K562 (cell line): ENCODE data around the gene RTBDN. TPM values are rescaled to one million over a fixed set of nuclear protein-coding genes. Genes with fewer than 3 reads are reported as not detected.
A peak's percentile ranks its signal among the peaks of the same experiment; 100 is the strongest.

Experiments used
- CBFB ChIP-seq: sonication (generic); formaldehyde crosslinking; IDR thresholded peaks from 2 replicates; pipeline ENCODE4 v1.4.0; 2020; ENCODE audit warnings: mild to moderate bottlenecking, missing genetic modification reagents
- EP400 ChIP-seq: fragments of 450-650 bp; IDR thresholded peaks from 2 replicates; pipeline ENCODE4 v1.6.1; 2017; ENCODE audit warnings: antibody characterized with exemption, mild to moderate bottlenecking, moderate library complexity
- HDAC1 ChIP-seq, 2 experiments: fragments of 450-650 bp; IDR thresholded peaks; 2 replicates each; pipeline ENCODE4 v1.6.1; 2016 to 2017; ENCODE audit warnings: inconsistent platforms in 1 of 2, mild to moderate bottlenecking in 1 of 2, moderate library complexity in 1 of 2
- MYC ChIP-seq, 2 experiments: fragments of 250-450 bp in 1 of 2; sonication (Bioruptor Pico) in 1 of 2; IDR thresholded peaks; 2 replicates each; pipeline versions ENCODE4 v1.5.1 to v1.6.1; 2012 to 2021; ENCODE audit warnings: low read depth in 2 of 2, borderline replicate concordance in 1 of 2, improper control_type of control experiment in 1 of 2, low read length in 1 of 2, mild to moderate bottlenecking in 1 of 2, moderate library complexity in 1 of 2
- SIN3B ChIP-seq: fragments of 450-650 bp; IDR thresholded peaks from 2 replicates; pipeline ENCODE4 v1.6.1; 2017; ENCODE audit warnings: low read depth, mild to moderate bottlenecking, moderate library complexity
- SMARCC2 ChIP-seq: fragments of 450-650 bp; IDR thresholded peaks from 2 replicates; pipeline ENCODE4 v1.6.1; 2017; ENCODE audit warnings: antibody characterized with exemption, moderate library complexity, mild to moderate bottlenecking, low read depth
- TARDBP ChIP-seq: fragments of 450-650 bp; IDR thresholded peaks from 2 replicates; pipeline ENCODE4 v1.6.1; 2016
- ZKSCAN1 ChIP-seq: fragments of 150-350 bp; IDR thresholded peaks from 2 replicates; pipeline ENCODE4 v1.6.1; 2016; ENCODE audit warnings: low read depth, low read length
- ZNF311 ChIP-seq: fragments of 250-450 bp; sonication (Bioruptor Pico); IDR thresholded peaks from 2 replicates; pipeline ENCODE4 v1.4.0; 2020; ENCODE audit warnings: mild to moderate bottlenecking, moderate library complexity
- polyA plus RNA-seq, 8 experiments: library from polyadenylated mRNA; depleted of rRNA in 4 of 8; stranded (reverse) in 5 of 8; unstranded in 3 of 8; fragments of >200 nt; fragmentation: Nextera tagmentation in 2 of 8; fragmentation: Illumina TruSeq in 1 of 8; extraction: Ambion mirVana in 2 of 8; extraction: Trizol in 1 of 8; gene quantifications; 2 replicates each; pipeline versions ENCODE4 v1.2.1 to v1.2.3, GENCODE V29; 2011 to 2014; ENCODE audit warnings: inconsistent platforms in 1 of 8, missing spikeins in 1 of 8
- total RNA-seq, 7 experiments: library from RNA; depleted of rRNA in 6 of 7; stranded (reverse); fragments of >200 nt in 6 of 7; fragmentation: Illumina TruSeq in 2 of 7; extraction: Trizol in 2 of 7; gene quantifications; 2 replicates each; pipeline versions ENCODE4 v1.2.1 to v1.2.3, GENCODE V29; 2011 to 2021; ENCODE audit warnings: low replicate concordance in 1 of 7
- TF ChIP-seq, protein P1 (sequence below): fragments of 450-650 bp; IDR thresholded peaks from 2 replicates; pipeline ENCODE4 v1.6.1; 2016; ENCODE audit warnings: mild to moderate bottlenecking, moderate library complexity
- TF ChIP-seq, protein P2 (sequence below), 2 experiments: fragments of 450-650 bp; conservative IDR thresholded peaks; 2 replicates each; pipeline ENCODE4 v1.6.1; 2017; ENCODE audit warnings: mild to moderate bottlenecking in 2 of 2, moderate library complexity in 2 of 2
- TF ChIP-seq, protein P3 (sequence below): fragments of 250-450 bp; sonication (Bioruptor Pico); IDR thresholded peaks from 2 replicates; pipeline ENCODE4 v1.4.0; 2020

Gene RTBDN
- total and polyA plus RNA-seq, 9 of the 15 experiments (the other 6 are each of a cell fraction or from before 2014, with no cell fraction given), result 0.20 to 2.3 (median 0.72) TPM; not detected in 1

DNA sequence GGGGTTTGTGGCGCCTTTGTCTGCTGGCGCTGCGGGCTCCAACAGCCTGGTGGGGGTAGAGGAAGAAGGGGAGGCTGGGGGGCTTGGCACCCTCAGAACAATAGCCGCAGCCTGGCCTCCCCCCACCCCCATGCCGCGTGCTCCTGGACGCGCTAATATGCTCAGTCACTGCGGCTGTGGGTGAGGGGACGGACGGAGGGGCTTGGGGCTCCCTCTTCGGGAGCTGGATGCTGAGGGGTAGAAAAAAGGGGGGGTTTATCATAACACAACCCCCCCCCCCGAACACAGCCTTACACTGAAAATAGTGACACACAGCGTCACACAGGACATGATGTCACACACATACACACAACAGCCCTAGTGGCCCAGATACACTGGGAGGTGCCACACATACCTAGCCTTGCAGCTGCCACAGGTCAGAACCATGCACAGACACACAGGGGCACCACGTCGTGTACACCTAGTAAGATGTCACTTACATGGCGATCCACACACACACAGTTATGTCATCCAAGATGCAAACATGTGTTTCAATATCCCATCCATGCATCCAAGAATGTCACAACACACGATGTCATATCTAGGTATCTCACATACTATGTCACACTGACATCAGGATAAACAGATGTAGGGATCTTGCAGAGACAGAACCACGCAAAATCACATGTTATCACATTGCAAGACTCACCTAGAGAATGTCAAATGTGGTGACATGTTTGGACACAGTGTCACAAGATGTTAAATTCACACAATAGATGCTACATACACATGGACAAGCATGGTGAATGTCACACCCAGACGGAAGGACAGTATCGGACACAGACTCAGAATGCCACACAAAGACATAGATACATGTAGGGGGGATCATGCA is 4.7 kb upstream of the RTBDN start (continued):
- no peak for TF ChIP-seq ZKSCAN1
- peak; percentile 39; the same call in 1 of the 2 replicates for TF ChIP-seq EP400
- TF ChIP-seq, protein P1, sequence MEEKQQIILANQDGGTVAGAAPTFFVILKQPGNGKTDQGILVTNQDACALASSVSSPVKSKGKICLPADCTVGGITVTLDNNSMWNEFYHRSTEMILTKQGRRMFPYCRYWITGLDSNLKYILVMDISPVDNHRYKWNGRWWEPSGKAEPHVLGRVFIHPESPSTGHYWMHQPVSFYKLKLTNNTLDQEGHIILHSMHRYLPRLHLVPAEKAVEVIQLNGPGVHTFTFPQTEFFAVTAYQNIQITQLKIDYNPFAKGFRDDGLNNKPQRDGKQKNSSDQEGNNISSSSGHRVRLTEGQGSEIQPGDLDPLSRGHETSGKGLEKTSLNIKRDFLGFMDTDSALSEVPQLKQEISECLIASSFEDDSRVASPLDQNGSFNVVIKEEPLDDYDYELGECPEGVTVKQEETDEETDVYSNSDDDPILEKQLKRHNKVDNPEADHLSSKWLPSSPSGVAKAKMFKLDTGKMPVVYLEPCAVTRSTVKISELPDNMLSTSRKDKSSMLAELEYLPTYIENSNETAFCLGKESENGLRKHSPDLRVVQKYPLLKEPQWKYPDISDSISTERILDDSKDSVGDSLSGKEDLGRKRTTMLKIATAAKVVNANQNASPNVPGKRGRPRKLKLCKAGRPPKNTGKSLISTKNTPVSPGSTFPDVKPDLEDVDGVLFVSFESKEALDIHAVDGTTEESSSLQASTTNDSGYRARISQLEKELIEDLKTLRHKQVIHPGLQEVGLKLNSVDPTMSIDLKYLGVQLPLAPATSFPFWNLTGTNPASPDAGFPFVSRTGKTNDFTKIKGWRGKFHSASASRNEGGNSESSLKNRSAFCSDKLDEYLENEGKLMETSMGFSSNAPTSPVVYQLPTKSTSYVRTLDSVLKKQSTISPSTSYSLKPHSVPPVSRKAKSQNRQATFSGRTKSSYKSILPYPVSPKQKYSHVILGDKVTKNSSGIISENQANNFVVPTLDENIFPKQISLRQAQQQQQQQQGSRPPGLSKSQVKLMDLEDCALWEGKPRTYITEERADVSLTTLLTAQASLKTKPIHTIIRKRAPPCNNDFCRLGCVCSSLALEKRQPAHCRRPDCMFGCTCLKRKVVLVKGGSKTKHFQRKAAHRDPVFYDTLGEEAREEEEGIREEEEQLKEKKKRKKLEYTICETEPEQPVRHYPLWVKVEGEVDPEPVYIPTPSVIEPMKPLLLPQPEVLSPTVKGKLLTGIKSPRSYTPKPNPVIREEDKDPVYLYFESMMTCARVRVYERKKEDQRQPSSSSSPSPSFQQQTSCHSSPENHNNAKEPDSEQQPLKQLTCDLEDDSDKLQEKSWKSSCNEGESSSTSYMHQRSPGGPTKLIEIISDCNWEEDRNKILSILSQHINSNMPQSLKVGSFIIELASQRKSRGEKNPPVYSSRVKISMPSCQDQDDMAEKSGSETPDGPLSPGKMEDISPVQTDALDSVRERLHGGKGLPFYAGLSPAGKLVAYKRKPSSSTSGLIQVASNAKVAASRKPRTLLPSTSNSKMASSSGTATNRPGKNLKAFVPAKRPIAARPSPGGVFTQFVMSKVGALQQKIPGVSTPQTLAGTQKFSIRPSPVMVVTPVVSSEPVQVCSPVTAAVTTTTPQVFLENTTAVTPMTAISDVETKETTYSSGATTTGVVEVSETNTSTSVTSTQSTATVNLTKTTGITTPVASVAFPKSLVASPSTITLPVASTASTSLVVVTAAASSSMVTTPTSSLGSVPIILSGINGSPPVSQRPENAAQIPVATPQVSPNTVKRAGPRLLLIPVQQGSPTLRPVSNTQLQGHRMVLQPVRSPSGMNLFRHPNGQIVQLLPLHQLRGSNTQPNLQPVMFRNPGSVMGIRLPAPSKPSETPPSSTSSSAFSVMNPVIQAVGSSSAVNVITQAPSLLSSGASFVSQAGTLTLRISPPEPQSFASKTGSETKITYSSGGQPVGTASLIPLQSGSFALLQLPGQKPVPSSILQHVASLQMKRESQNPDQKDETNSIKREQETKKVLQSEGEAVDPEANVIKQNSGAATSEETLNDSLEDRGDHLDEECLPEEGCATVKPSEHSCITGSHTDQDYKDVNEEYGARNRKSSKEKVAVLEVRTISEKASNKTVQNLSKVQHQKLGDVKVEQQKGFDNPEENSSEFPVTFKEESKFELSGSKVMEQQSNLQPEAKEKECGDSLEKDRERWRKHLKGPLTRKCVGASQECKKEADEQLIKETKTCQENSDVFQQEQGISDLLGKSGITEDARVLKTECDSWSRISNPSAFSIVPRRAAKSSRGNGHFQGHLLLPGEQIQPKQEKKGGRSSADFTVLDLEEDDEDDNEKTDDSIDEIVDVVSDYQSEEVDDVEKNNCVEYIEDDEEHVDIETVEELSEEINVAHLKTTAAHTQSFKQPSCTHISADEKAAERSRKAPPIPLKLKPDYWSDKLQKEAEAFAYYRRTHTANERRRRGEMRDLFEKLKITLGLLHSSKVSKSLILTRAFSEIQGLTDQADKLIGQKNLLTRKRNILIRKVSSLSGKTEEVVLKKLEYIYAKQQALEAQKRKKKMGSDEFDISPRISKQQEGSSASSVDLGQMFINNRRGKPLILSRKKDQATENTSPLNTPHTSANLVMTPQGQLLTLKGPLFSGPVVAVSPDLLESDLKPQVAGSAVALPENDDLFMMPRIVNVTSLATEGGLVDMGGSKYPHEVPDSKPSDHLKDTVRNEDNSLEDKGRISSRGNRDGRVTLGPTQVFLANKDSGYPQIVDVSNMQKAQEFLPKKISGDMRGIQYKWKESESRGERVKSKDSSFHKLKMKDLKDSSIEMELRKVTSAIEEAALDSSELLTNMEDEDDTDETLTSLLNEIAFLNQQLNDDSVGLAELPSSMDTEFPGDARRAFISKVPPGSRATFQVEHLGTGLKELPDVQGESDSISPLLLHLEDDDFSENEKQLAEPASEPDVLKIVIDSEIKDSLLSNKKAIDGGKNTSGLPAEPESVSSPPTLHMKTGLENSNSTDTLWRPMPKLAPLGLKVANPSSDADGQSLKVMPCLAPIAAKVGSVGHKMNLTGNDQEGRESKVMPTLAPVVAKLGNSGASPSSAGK, result no peak
- TF ChIP-seq MYC (IDR thresholded peaks at IDR 0.05; ENCODE audit: low read depth, low read length), result peak; percentile 48; the same call in 1 of the 2 replicates
- no peak for TF ChIP-seq MYC (CRISPR knock-in tag; IDR thresholded peaks at IDR 0.05; ENCODE audit: borderline replicate concordance, low read depth)
- no peak for TF ChIP-seq ZNF311
- no peak for TF ChIP-seq SIN3B
- 0 out of 4 replicates have a peak, but pooled peaks of 1 of the 2 experiments have one; percentile 19 for TF ChIP-seq HDAC1 (IDR thresholded peaks at IDR 0.05)
- TF ChIP-seq, protein P2, sequence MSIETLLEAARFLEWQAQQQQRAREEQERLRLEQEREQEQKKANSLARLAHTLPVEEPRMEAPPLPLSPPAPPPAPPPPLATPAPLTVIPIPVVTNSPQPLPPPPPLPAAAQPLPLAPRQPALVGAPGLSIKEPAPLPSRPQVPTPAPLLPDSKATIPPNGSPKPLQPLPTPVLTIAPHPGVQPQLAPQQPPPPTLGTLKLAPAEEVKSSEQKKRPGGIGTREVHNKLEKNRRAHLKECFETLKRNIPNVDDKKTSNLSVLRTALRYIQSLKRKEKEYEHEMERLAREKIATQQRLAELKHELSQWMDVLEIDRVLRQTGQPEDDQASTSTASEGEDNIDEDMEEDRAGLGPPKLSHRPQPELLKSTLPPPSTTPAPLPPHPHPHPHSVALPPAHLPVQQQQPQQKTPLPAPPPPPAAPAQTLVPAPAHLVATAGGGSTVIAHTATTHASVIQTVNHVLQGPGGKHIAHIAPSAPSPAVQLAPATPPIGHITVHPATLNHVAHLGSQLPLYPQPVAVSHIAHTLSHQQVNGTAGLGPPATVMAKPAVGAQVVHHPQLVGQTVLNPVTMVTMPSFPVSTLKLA (conservative IDR thresholded peaks at IDR 0.05), result peak; percentile 37 to 40; a peak in 1 of 4 replicates
- TF ChIP-seq, protein P3, sequence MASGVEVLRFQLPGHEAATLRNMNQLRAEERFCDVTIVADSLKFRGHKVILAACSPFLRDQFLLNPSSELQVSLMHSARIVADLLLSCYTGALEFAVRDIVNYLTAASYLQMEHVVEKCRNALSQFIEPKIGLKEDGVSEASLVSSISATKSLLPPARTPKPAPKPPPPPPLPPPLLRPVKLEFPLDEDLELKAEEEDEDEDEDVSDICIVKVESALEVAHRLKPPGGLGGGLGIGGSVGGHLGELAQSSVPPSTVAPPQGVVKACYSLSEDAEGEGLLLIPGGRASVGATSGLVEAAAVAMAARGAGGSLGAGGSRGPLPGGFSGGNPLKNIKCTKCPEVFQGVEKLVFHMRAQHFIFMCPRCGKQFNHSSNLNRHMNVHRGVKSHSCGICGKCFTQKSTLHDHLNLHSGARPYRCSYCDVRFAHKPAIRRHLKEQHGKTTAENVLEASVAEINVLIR, result 0 out of 2 replicates have a peak, but pooled peaks have one; percentile 30
- TF ChIP-seq TARDBP, result no peak
- no peak for TF ChIP-seq SMARCC2
- no peak for TF ChIP-seq CBFB
